GOT3 (cell line): ENCODE data around the gene VRK3.

Experiments used
- DNase-seq: peaks from one replicate; lab custom pipeline; 2025; ENCODE audit warnings: mixed read lengths; lab: John Stamatoyannopoulos, UW

The VRK3 gene

DNA sequence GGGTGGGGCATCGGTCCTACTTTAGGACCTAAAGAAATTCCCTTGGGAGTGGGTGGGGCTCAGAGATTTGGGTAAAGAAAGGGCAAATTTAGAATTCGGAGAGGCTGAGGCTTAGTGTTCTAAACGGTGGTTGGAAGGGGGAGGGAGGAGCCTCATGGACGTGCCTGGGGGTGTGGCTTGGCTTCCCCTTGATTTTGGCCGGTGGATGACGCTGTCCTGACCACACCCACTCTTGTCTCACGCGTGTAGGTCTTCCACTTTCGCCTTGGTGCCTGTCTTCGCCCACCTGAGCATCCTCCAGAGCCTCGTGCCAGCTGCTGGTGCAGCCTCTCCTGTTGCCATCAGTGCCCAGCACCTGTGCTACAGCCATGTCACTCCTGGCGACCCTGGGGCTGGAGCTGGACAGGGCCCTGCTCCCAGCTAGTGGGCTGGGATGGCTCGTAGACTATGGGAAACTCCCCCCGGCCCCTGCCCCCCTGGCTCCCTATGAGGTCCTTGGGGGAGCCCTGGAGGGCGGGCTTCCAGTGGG is 94.6 kb downstream of the VRK3 start:
- no peak for DNase-seq

GRCh38 chr19:49929611-49930482 is 95.3 kb downstream of the VRK3 start:
- peak; percentile 69 for DNase-seq

DNA sequence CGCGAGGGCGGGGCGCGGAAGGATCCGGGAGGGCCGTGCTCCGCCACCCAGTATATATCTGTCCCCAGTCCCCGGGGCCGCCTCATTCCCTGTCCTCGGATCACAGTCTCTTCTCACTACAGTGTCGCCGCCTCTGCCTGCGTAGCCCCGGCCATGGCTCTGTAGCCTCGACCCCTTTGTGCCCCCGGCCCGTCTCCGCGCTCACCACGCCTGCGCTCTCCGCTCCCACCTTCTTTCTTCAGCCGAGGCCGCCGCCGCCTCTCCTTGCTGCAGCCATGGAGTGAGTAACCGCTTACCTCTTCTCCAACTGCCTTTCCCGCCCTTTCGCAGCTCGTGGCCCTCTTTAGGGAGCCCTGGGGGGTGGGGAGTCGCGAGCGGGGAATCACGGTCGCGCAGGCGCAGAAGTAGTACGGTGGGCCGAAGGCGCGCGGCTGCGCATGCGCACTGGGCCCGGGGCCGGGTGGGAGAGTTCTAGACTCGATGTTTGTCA is 96.0 kb downstream of the VRK3 start, which contains the start of the genes ATF5 and NUP62:
TSS of gene ATF5 (plus strand) at position 85 of the 490 bp plus-strand sequence. CDS start 1,646 bp downstream, outside the sequence.
TSS of gene NUP62 (minus strand) at position 384 of the 490 bp plus-strand sequence. CDS start 19,697 bp downstream, outside the sequence.
- DNase-seq = peak; percentile 69

DNA sequence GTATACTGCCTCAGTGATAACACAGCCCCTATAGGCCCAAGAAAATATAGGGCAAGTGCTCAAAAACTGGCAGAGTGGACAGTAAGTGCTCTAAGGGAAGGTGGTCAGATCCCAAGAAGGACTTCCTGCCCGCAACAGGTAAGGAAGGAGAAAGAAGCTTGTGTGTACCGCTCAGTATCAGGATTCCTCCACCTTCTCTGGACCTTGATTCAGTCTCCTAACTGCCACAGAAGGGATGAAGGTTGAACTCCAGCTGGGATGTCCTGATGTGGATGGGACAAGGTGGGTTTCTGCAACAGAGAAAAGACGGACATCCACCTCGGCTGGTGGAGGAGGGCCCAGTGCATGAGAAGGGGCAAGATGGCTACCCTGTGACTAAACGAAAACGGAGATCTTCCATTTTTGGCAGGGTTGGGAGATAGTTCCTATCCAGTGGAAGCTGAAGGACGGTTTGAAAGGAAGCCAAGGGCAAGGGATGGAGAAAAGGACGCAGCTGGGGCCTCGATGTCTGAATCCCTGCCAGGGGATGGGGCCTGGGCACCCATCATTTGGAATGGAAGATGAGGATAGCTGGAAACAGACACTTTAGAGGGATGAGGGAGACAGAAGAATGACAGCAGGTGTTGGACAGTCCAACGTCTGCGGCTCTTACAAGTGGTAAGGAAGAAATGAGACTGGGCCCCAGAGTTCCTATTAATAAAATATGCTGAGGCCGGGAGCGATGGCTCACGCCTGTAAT is 97.5 kb downstream of the VRK3 start:
- DNase-seq = no peak

DNA sequence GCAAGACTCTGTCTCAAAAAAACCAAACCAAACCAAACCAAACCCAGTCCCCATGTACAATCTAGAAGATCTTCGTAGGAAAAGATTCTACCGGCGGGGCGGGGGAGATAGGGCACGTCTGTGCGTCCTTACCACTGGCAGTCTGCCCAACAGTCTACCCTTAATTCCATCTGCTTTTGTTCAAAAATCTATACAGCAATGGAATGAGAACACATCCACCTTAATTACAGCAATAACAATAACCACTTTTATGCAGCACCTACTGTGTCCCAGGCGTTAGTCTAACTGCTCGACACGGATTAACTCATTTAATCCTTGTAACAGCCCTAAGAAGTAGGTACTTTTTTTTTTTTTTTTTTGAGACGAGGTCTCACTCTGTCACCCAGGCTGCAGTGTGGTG is 98.7 kb downstream of the VRK3 start:
- no peak for DNase-seq
